ENCODE data around the gene KMT2A.

Gene KMT2A

DNA sequence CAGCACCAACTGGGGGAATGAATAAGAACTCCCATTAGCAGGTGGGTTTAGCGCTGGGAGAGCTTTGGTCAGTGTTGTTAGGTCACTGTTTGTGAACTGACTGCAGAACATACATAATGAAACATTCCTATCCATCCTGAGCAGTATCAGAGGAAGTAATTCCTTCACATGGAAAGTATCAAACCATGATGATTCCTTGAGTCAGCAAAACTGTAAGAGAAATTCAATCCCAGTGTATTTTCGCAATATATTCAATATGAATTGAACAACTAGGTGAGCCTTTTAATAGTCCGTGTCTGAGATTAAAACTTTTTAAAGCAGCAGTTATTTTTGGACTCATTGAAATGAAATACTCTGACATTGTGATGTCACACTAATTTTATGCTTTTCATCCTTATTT lies 48.1 kb downstream of the KMT2A start:
- no peak for DNase-seq (ENCODE audit: low read depth, low spot score)

DNA sequence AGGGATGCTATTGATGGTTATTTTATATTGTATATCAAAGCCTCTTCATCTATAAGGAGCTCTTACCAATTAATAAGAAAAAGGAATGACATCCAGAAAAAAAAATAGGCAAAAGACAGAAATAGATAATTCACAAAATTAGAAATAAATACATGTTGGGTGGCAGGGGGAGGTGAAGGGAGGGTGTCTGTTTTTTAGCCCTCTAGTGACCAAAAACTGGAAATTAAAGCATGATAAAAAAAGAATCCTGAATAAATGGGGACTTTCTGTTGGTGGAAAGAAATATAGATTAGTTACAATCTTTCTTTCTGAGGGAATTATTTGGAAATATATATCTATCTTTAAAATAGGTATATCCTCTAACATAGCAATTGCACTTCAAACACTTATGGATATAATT lies 49.0 kb downstream of the KMT2A start:
- DNase-seq (ENCODE audit: low read depth, low spot score), result no peak

GRCh38 chr11:118488480-118489109 lies 52.3 kb downstream of the KMT2A start:
- peak; percentile 75 for DNase-seq (ENCODE audit: low read depth, low spot score)

DNA sequence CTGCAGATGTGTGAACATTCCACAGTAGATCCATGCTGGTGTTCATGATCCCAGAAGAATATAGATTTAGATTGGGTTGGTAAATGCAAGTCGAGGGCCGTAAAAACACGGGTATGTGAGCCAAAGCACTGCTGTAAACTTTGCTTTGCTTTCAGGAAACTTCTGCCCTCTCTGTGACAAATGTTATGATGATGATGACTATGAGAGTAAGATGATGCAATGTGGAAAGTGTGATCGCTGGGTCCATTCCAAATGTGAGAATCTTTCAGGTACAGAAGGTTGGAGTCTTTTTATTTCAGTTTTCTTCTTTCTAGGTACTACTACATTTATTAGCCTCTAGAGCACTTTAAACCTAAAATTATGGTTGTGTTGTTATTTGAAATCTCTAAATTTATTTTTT lies 54.7 kb downstream of the KMT2A start:
- DNase-seq (ENCODE audit: low read depth, low spot score), result no peak

GRCh38 chr11:118497831-118498230 lies 61.5 kb downstream of the KMT2A start:
- no peak for DNase-seq (ENCODE audit: low read depth, low spot score)

- DNase-seq (ENCODE audit: low read depth, low spot score), result no peak
Observed at GRCh38 chr11:118503216-118503615, 66.9 kb downstream of the KMT2A start.

DNA sequence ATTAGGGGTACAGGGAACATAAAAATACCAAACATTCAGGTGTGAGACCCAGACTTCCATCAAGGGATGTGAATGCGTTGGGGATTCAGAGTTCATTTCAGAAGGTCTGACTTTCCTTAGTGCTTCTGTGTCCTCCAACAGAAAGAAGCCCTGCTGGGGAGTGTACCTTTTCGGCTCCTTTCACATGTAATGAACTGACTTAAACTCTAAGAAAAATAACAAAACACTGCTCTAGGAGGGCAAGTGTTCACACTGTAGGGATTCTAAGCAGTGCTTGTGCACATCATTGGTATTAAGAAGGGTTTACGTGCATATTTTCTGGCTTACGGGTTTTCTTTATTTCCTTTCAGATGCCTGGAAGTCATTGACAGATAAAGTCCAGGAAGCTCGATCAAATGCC lies 75.3 kb downstream of the KMT2A start:
- no peak for DNase-seq (ENCODE audit: low read depth, low spot score)

- no peak for DNase-seq (ENCODE audit: low read depth, low spot score)
Observed at GRCh38 chr11:118514103-118514502, 77.8 kb downstream of the KMT2A start.

DNA sequence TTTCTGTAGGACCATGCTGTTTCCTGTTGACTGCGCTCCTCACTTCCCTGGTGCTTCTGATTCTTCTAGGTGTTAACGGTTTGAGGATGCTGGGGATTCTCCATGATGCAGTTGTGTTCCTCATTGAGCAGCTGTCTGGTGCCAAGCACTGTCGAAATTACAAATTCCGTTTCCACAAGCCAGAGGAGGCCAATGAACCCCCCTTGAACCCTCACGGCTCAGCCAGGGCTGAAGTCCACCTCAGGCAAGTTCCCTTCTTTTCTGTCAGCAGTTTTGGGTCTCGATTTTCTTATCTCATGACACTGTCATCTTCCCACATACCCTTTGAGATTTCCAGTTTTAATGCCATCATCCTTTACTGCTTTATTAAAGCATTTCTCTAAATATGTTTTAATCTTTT lies 83.3 kb downstream of the KMT2A start:
- DNase-seq (ENCODE audit: low read depth, low spot score), result no peak

DNA sequence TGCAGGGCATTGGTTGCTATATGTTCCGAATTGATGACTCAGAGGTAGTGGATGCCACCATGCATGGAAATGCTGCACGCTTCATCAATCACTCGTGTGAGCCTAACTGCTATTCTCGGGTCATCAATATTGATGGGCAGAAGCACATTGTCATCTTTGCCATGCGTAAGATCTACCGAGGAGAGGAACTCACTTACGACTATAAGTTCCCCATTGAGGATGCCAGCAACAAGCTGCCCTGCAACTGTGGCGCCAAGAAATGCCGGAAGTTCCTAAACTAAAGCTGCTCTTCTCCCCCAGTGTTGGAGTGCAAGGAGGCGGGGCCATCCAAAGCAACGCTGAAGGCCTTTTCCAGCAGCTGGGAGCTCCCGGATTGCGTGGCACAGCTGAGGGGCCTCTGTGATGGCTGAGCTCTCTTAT lies 85.6 kb downstream of the KMT2A start:
- no peak for DNase-seq (ENCODE audit: low read depth, low spot score)

- DNase-seq (ENCODE audit: low read depth, low spot score), result peak; percentile 68
Observed at GRCh38 chr11:118522571-118523072, 86.3 kb downstream of the KMT2A start.

DNA sequence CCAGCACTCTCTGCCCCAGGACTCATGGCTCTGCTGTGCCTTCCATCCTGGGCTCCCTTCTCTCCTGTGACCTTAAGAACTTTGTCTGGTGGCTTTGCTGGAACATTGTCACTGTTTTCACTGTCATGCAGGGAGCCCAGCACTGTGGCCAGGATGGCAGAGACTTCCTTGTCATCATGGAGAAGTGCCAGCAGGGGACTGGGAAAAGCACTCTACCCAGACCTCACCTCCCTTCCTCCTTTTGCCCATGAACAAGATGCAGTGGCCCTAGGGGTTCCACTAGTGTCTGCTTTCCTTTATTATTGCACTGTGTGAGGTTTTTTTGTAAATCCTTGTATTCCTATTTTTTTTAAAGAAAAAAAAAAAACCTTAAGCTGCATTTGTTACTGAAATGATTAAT lies 88.1 kb downstream of the KMT2A start:
- DNase-seq (ENCODE audit: low read depth, low spot score), result no peak

DNA sequence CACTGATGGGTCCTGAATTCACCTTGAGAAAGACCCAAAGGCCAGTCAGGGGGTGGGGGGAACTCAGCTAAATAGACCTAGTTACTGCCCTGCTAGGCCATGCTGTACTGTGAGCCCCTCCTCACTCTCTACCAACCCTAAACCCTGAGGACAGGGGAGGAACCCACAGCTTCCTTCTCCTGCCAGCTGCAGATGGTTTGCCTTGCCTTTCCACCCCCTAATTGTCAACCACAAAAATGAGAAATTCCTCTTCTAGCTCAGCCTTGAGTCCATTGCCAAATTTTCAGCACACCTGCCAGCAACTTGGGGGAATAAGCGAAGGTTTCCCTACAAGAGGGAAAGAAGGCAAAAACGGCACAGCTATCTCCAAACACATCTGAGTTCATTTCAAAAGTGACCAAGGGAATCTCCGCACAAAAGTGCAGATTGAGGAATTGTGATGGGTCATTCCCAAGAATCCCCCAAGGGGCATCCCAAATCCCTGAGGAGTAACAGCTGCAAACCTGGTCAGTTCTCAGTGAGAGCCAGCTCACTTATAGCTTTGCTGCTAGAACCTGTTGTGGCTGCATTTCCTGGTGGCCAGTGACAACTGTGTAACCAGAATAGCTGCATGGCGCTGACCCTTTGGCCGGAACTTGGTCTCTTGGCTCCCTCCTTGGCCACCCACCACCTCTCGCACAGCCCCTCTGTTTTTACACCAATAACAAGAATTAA lies 88.6 kb downstream of the KMT2A start:
- DNase-seq (ENCODE audit: low read depth, low spot score), result no peak

DNA sequence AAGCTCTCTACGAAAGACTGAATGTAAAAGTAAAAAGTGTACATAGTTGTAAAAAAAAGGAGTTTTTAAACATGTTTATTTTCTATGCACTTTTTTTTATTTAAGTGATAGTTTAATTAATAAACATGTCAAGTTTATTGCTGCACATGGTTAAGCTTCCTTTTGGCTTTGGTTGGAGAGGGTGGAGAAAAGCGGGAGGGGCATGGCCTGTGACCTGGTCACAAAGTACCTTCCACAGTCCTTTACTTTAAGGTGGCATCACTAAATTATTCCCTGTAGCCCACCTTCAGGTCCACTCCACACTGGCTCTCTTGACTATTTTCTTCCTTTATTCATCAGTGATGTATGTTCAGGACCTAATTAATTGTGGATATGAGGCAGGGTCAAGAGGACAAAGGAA lies 90.4 kb downstream of the KMT2A start:
- no peak for DNase-seq (ENCODE audit: low read depth, low spot score)

- peak; percentile 32 for DNase-seq (ENCODE audit: low read depth, low spot score)
Observed at GRCh38 chr11:118527109-118527508, 90.8 kb downstream of the KMT2A start, which contains the start of gene TTC36. Gene TTC36, plus strand, starts transcription at chr11:118527474. Its CDS starts 21 bp downstream, at chr11:118527495.

DNA sequence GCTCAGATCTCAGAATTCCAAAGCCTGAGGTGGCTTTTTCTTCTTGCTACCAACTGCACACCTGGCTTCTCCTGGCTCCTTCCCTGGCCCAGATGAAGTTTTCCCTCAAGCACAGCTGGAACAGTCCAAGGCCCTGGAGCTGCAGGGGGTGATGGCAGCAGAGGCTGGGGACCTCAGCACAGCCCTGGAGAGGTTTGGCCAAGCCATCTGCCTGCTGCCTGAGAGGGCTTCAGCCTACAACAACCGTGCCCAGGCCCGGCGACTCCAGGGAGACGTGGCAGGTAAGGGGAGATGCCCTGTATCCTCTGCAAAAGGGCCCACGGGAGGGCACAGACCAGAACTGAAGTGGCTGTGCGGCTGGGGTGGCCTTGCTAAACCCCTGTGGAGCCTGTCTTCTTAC lies 92.2 kb downstream of the KMT2A start:
- DNase-seq (ENCODE audit: low read depth, low spot score), result no peak

DNA sequence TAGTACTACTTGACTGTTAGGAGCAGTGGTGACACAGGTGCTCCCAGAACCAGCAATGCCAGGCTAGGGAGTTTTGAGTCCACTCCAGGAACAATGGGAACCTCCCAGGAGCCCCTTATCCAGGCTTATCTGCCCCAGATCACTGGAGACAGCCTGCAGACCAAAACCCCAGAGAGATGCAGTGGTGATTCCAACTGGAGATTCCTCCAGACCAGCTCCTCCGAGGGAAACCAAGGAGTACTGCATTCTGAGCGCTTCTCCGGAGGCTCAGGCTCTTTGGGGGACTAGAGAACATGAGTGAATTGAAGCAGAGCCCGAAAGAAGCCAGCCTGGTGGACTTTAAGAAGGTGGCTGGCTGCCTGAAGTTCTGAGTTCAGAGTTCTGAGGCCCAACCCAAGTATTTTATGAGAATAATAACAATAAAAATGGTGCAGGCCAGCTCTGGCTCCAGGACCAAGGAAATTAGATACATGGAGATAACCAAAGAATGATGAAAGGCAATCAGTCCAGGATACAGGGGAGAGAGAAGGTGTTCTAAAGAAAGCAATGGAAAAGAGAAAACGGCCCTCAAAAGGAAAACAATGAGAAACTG lies 93.4 kb downstream of the KMT2A start:
- peak; percentile 24 for DNase-seq (ENCODE audit: low read depth, low spot score)

DNA sequence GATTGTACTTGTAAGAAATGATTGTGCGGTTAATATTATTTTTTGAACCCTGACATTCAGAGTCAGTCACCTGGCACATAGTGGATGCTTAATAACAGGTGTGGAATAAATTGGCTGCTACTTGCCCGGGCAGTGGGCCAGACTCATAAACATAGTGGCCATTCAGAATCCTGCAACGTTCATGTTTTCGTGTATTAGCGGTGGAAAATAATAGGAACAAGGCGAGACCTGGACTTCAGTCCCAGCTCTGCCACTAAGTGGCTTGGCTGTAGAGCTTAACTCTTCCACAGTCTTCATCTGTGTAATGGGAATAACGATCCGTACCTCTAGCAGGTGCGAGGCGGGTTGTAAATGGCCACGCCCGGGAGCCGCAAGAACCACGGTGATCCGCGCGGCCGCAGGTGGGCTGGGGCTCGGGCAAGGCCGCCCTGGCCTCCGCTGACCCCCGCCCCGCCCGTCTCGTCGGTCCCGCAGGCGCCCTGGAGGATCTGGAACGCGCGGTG lies 93.9 kb downstream of the KMT2A start:
- DNase-seq (ENCODE audit: low read depth, low spot score), result no peak

- DNase-seq (ENCODE audit: low read depth, low spot score), result peak; percentile 73
Observed at GRCh38 chr11:118530683-118531596, 94.6 kb downstream of the KMT2A start, which contains the start of gene TMEM25. Gene TMEM25, plus strand, starts transcription at chr11:118531192. Its CDS starts 610 bp downstream, at chr11:118531802.

DNA sequence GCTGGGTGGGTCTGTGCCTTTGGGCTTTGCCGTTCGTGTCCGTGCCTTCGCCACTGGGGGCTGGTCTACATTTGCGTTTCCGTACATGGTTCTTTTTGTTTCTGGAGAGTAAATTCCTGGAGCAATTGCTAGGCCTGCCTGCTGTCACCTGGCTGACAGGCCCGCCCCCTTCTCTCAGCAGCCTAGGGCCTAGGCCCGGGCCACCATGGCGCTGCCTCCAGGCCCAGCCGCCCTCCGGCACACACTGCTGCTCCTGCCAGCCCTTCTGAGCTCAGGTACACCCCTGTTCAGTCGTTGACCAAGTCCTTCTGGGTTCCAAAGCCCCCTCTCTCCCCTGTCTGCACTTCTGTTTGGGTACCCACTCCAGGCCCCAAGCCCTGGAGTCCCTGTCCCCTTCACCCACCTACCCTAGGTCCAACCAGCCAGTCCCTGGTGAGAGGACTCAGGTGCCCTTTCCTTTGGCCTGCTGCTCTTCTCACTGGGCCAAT lies 95.3 kb downstream of the KMT2A start:
- no peak for DNase-seq (ENCODE audit: low read depth, low spot score)

DNA sequence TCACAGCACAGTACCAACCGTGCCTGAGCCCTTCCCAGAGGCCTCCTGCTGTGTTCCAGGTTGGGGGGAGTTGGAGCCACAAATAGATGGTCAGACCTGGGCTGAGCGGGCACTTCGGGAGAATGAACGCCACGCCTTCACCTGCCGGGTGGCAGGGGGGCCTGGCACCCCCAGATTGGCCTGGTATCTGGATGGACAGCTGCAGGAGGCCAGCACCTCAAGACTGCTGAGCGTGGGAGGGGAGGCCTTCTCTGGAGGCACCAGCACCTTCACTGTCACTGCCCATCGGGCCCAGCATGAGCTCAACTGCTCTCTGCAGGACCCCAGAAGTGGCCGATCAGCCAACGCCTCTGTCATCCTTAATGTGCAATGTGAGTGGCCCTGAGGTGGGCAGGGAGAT lies 95.8 kb downstream of the KMT2A start:
- DNase-seq (ENCODE audit: low read depth, low spot score), result no peak
